ENCODE measurements around the gene WFIKKN2. TPM values are rescaled to one million over a fixed set of nuclear protein-coding genes. Genes with fewer than 3 reads are reported as not detected.

The WFIKKN2 gene
- total RNA-seq, 1 experiment from 2014 or later: not detected

GRCh38 chr17:50820651-50821050 lies 14.7 kb upstream of the WFIKKN2 start:
- Histone ChIP-seq H3F3A (ENCODE audit: low read length, unreplicated experiment) (no peaks in the 10 kb centered on the region), H3K9ac (ENCODE audit: low read length) (no peak overlapping the region), H3K36me3 (ENCODE audit: low read depth, low read length) (no peaks in the 10 kb centered on the region), H3K4me1 (ENCODE audit: insufficient read depth, low read length) (peaks cover 11% of the 10 kb centered on the region), H3K27ac (ENCODE audit: low read length) (no peak overlapping the region), H4K20me1 (ENCODE audit: low read length) (no peaks in the 10 kb centered on the region), H3K4me3 (ENCODE audit: low read length) (no peak overlapping the region), H2AFZ (ENCODE audit: low read length) (no peak overlapping the region), H3K9me2 (replicated peaks; ENCODE audit: low read length) (no peaks in the 10 kb centered on the region), H3K27me3 (ENCODE audit: low read length) (no peaks in the 10 kb centered on the region), H3K4me2 (ENCODE audit: low read length) (no peak overlapping the region), H3K9me3 (ENCODE audit: low read length) (no peaks in the 10 kb centered on the region), H3K79me2 (ENCODE audit: low read length) (no peaks in the 10 kb centered on the region)
- TF ChIP-seq EZH2phosphoT487 (IDR thresholded peaks at IDR 0.05; ENCODE audit: borderline replicate concordance, low read length) (no peak), CTCF (conservative IDR thresholded peaks at IDR 0.05; ENCODE audit: low read depth, low read length) (no peak), EZH2 (IDR thresholded peaks at IDR 0.05; ENCODE audit: low read length, unreplicated experiment) (no peak)
- DNase-seq: no peak
- POLR2A ChIA-PET (ENCODE audit: unreplicated experiment): no interaction called here
- CTCF ChIA-PET: no interaction called here
- ATAC-seq: no peak
- no TSS peak for BruUV-seq (replicated peaks)
- intact Hi-C loops (cut with micrococcal nuclease): no loop called here

GRCh38 chr17:50822550-50822949 lies 12.8 kb upstream of the WFIKKN2 start:
- TF ChIP-seq EZH2 (IDR thresholded peaks at IDR 0.05; ENCODE audit: low read length, unreplicated experiment) (no peak), CTCF (conservative IDR thresholded peaks at IDR 0.05; ENCODE audit: low read depth, low read length) (no peak), EZH2phosphoT487 (IDR thresholded peaks at IDR 0.05; ENCODE audit: borderline replicate concordance, low read length) (no peak)
- ChIA-PET CTCF (no interaction called here), POLR2A (ENCODE audit: unreplicated experiment) (no interaction called here)
- Histone ChIP-seq H3K9me3 (ENCODE audit: low read length) (no peaks in the 10 kb centered on the region), H3K4me1 (ENCODE audit: insufficient read depth, low read length) (peaks cover 8% of the 10 kb centered on the region), H3K4me2 (ENCODE audit: low read length) (no peak overlapping the region), H4K20me1 (ENCODE audit: low read length) (no peaks in the 10 kb centered on the region), H3K9me2 (replicated peaks; ENCODE audit: low read length) (no peaks in the 10 kb centered on the region), H2AFZ (ENCODE audit: low read length) (no peak overlapping the region), H3K27me3 (ENCODE audit: low read length) (peaks cover 1% of the 10 kb centered on the region; the same call in 1 of the 2 replicates), H3K4me3 (ENCODE audit: low read length) (no peak overlapping the region), H3K79me2 (ENCODE audit: low read length) (no peaks in the 10 kb centered on the region), H3K27ac (ENCODE audit: low read length) (no peak overlapping the region), H3K36me3 (ENCODE audit: low read depth, low read length) (no peaks in the 10 kb centered on the region), H3K9ac (ENCODE audit: low read length) (no peak overlapping the region), H3F3A (ENCODE audit: low read length, unreplicated experiment) (no peaks in the 10 kb centered on the region)
- intact Hi-C loops (cut with micrococcal nuclease): no loop called here
- no peak for DNase-seq
- no peak for ATAC-seq
- BruUV-seq (replicated peaks): no TSS peak

GRCh38 chr17:50824429-50824828 lies 11.0 kb upstream of the WFIKKN2 start:
- Histone ChIP-seq H3K4me1 (ENCODE audit: insufficient read depth, low read length) (no peaks in the 10 kb centered on the region), H3K27ac (ENCODE audit: low read length) (no peak overlapping the region), H3K9me2 (replicated peaks; ENCODE audit: low read length) (no peaks in the 10 kb centered on the region), H3K79me2 (ENCODE audit: low read length) (no peaks in the 10 kb centered on the region), H3F3A (ENCODE audit: low read length, unreplicated experiment) (no peaks in the 10 kb centered on the region), H3K4me3 (ENCODE audit: low read length) (no peak overlapping the region), H3K9me3 (ENCODE audit: low read length) (no peaks in the 10 kb centered on the region), H3K36me3 (ENCODE audit: low read depth, low read length) (no peaks in the 10 kb centered on the region), H3K27me3 (ENCODE audit: low read length) (peaks cover 4% of the 10 kb centered on the region; the same call in 1 of the 2 replicates), H4K20me1 (ENCODE audit: low read length) (no peaks in the 10 kb centered on the region), H3K9ac (ENCODE audit: low read length) (no peak overlapping the region), H2AFZ (ENCODE audit: low read length) (no peak overlapping the region), H3K4me2 (ENCODE audit: low read length) (no peak overlapping the region)
- intact Hi-C loops (cut with micrococcal nuclease): no loop called here
- CTCF ChIA-PET: no interaction called here
- no peak for TF ChIP-seq EZH2 (IDR thresholded peaks at IDR 0.05; ENCODE audit: low read length, unreplicated experiment)
- TF ChIP-seq CTCF (conservative IDR thresholded peaks at IDR 0.05; ENCODE audit: low read depth, low read length): no peak
- no peak for TF ChIP-seq EZH2phosphoT487 (IDR thresholded peaks at IDR 0.05; ENCODE audit: borderline replicate concordance, low read length)
- POLR2A ChIA-PET (ENCODE audit: unreplicated experiment): no interaction called here
- no TSS peak for BruUV-seq (replicated peaks)
- no peak for DNase-seq
- ATAC-seq: no peak

All from PC-3 (cell line).